Measurements from ENCODE around the gene SPIN1. TPM values are rescaled to one million over a fixed set of nuclear protein-coding genes. Genes with fewer than 3 reads are reported as not detected.
"Not testable (repeated sequence)": the region's sequence is repeated elsewhere in the genome, so short reads cannot be mapped to it uniquely, and the experiment has no call there.

The SPIN1 gene
- total RNA-seq, 2 donors from 2014 or later: 21.8 to 42.8 TPM

DNA sequence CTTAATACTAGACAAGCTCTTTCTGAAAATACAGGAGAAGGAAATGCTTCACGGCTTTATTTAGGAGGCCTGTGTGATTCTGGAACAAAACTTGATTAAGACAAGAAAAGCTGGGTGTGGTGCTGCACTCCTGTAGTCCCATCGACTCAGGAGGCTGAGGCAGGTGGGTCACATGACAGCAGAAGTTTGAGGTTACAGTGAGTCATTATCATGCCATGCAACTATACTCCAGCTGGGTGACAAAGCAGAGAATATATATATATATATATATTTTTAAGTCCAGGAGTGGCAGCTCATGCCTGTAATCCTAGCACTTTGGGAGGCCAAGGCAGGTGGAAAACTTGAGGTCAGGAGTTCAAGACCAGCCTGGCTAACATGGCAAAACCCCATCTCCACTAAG lies 33.1 kb upstream of the SPIN1 start:
- intact Hi-C loops (cut with DNase I): no loop called here
- WGBS, 2 donors: 81 to 85% methylated on average over 2 of the region's 2 CpGs
- Histone ChIP-seq H3K36me3 (replicated peaks in 1 of 2; ENCODE audit: insufficient read depth in 1 of 2, low read depth in 2 of 2) (no peaks in the 10 kb centered on the region), H3K27me3 (no peaks in the 10 kb centered on the region), H3K4me1 (no peaks in the 10 kb centered on the region), H3K4me3 (no peak overlapping the region), H3K27ac (no peak overlapping the region), H3K9me3 (no peaks in the 10 kb centered on the region)
- ATAC-seq (no peak), DNase-seq (no peak)
- TF ChIP-seq POLR2A (IDR thresholded peaks at IDR 0.05): no peak
- TF ChIP-seq, protein P1, sequence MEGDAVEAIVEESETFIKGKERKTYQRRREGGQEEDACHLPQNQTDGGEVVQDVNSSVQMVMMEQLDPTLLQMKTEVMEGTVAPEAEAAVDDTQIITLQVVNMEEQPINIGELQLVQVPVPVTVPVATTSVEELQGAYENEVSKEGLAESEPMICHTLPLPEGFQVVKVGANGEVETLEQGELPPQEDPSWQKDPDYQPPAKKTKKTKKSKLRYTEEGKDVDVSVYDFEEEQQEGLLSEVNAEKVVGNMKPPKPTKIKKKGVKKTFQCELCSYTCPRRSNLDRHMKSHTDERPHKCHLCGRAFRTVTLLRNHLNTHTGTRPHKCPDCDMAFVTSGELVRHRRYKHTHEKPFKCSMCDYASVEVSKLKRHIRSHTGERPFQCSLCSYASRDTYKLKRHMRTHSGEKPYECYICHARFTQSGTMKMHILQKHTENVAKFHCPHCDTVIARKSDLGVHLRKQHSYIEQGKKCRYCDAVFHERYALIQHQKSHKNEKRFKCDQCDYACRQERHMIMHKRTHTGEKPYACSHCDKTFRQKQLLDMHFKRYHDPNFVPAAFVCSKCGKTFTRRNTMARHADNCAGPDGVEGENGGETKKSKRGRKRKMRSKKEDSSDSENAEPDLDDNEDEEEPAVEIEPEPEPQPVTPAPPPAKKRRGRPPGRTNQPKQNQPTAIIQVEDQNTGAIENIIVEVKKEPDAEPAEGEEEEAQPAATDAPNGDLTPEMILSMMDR (IDR thresholded peaks at IDR 0.05): no peak

DNA sequence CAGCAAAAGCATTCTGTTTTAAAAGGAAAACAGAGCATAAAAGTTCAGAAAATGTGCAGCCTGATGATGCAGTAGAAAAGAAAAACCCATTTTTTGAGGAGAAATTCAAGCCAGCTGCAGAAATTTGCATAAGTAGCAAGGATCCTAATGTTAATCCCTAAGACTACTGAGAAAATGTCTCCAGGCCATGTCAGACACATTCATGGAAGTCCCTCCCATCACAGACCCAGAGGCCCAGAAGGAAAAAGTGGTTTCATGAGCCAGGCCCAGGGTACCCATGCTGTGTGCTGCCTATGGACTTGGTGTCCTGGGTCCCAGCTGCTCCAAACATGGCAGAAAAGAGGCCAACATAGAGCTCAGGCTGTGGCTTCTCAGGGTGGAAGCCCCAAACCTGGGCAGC lies 31.0 kb upstream of the SPIN1 start:
- H3K9me3 ChIP-seq; H3K36me3 ChIP-seq (replicated peaks in 1 of 2; ENCODE audit: insufficient read depth in 1 of 2, low read depth in 2 of 2); H3K4me1 ChIP-seq; DNase-seq; H3K27me3 ChIP-seq; intact Hi-C loops (cut with DNase I); ATAC-seq; H3K27ac ChIP-seq; H3K4me3 ChIP-seq: not testable (repeated sequence)

DNA sequence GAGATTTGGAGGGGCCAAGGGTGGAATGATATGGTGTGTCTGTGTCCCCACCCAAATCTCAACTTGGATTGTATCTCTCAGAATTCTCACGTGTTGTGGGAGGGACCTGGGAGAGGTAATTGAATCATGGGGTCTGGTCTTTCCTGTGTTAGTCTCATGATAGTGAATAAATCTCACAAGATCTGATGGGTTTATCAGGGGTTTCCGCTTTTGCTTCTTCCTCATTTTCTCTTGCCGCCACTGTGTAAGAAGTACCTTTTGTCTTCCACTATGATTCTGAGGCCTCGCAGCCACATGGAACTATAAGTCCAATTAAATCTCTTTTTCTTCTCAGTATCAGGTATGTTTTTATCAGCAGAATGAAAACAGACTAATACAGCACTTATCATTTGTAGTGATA lies 29.5 kb upstream of the SPIN1 start:
- no peaks in the 10 kb centered on the region for H3K4me1 ChIP-seq
- DNase-seq (no peak), ATAC-seq (no peak)
- 79 to 94% methylated on average over 4 of the region's 4 CpGs for WGBS, 2 donors
- H3K9me3 ChIP-seq: no peaks in the 10 kb centered on the region
- H3K36me3 ChIP-seq (replicated peaks in 1 of 2; ENCODE audit: insufficient read depth in 1 of 2, low read depth in 2 of 2): no peaks in the 10 kb centered on the region
- intact Hi-C loops (cut with DNase I): no loop called here
- H3K4me3 ChIP-seq: no peak overlapping the region
- H3K27ac ChIP-seq: no peak overlapping the region
- no peak for TF ChIP-seq POLR2A (IDR thresholded peaks at IDR 0.05)
- TF ChIP-seq, protein P1 (IDR thresholded peaks at IDR 0.05): no peak
- H3K27me3 ChIP-seq: no peaks in the 10 kb centered on the region

DNA sequence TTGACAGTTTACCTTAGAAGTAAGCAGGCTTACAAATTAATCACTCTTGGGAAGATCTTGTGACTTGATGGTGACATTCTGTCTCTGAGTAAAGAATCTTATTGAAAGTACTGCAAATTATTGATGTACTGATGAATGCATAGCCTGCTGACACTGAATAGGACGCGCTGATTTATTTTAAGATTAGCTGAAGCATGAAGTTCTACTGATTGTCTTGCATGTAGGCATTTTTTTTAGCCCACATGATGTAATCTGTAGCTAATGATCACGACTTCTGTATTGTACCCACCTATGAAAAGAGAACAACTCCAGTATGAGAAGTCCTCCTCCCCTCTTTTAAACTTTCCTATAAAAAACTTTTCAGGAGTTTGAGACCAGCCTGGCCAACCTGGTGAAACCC lies 28.3 kb upstream of the SPIN1 start:
- Histone ChIP-seq H3K36me3 (replicated peaks in 1 of 2; ENCODE audit: insufficient read depth in 1 of 2, low read depth in 2 of 2) (no peaks in the 10 kb centered on the region), H3K27ac (no peak overlapping the region), H3K27me3 (no peaks in the 10 kb centered on the region), H3K4me1 (no peaks in the 10 kb centered on the region), H3K4me3 (no peak overlapping the region), H3K9me3 (no peaks in the 10 kb centered on the region)
- DNase-seq: no peak
- intact Hi-C loops (cut with DNase I): no loop called here
- no peak for ATAC-seq
- no peak for TF ChIP-seq POLR2A (IDR thresholded peaks at IDR 0.05)
- TF ChIP-seq, protein P1 (IDR thresholded peaks at IDR 0.05): no peak
- 84% methylated on average over 3 of the region's 3 CpGs for WGBS, 2 donors

DNA sequence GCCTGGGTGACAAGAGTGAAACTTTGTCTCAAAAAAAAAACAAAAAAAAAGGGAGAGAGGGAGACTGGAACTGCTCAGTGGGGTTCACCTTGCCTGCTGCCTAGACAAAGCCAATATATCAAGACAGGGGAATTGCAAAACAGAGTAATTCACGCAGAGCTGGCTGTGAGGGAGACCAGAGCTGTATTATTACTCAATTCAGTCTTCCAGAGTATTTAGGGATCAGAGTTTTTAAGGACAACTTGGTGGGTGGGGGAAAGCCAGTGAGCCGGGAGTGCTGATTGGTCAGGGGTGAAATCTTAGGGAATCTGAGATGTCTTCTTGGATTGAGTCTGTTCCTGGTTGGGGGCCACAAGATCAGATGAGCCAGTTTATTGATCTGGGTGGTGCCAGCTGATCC lies 25.6 kb upstream of the SPIN1 start:
- intact Hi-C loops (cut with DNase I): no loop called here
- no peaks in the 10 kb centered on the region for H3K9me3 ChIP-seq
- 73 to 90% methylated on average over 2 of the region's 2 CpGs for WGBS, 2 donors
- H3K27me3 ChIP-seq: no peaks in the 10 kb centered on the region
- no peak for DNase-seq
- H3K27ac ChIP-seq: no peak overlapping the region
- no peaks in the 10 kb centered on the region for H3K36me3 ChIP-seq (replicated peaks in 1 of 2; ENCODE audit: insufficient read depth in 1 of 2, low read depth in 2 of 2)
- TF ChIP-seq POLR2A (IDR thresholded peaks at IDR 0.05): no peak
- TF ChIP-seq, protein P1 (IDR thresholded peaks at IDR 0.05): no peak
- H3K4me3 ChIP-seq: no peak overlapping the region
- H3K4me1 ChIP-seq: no peaks in the 10 kb centered on the region
- ATAC-seq: no peak
